ENCODE measurements around the gene BCL2L15.

GRCh38 chr1:113928941-113929749, 41.8 kb upstream of the BCL2L15 start, which contains the start of gene HIPK1:
- TF ChIP-seq, protein P1, sequence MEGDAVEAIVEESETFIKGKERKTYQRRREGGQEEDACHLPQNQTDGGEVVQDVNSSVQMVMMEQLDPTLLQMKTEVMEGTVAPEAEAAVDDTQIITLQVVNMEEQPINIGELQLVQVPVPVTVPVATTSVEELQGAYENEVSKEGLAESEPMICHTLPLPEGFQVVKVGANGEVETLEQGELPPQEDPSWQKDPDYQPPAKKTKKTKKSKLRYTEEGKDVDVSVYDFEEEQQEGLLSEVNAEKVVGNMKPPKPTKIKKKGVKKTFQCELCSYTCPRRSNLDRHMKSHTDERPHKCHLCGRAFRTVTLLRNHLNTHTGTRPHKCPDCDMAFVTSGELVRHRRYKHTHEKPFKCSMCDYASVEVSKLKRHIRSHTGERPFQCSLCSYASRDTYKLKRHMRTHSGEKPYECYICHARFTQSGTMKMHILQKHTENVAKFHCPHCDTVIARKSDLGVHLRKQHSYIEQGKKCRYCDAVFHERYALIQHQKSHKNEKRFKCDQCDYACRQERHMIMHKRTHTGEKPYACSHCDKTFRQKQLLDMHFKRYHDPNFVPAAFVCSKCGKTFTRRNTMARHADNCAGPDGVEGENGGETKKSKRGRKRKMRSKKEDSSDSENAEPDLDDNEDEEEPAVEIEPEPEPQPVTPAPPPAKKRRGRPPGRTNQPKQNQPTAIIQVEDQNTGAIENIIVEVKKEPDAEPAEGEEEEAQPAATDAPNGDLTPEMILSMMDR (IDR thresholded peaks at IDR 0.05) = peak in 2 of 4 experiments; percentile 10 to 27
- peak; percentile 86 for TF ChIP-seq POLR2AphosphoS5 (IDR thresholded peaks at IDR 0.05)

Measured in prostate gland (tissue), 2 donors.